ENCODE results near the gene PARD6G. TPM values are rescaled to one million over a fixed set of nuclear protein-coding genes. Genes with fewer than 3 reads are reported as not detected.
A peak's percentile ranks its signal among the peaks of the same experiment; 100 is the strongest.

PARD6G gene
- total and polyA plus RNA-seq, 9 of the 15 experiments (the other 6 are each of a cell fraction or from before 2014, with no cell fraction given): 0.03 to 1.2 (median 0.26) TPM

DNA sequence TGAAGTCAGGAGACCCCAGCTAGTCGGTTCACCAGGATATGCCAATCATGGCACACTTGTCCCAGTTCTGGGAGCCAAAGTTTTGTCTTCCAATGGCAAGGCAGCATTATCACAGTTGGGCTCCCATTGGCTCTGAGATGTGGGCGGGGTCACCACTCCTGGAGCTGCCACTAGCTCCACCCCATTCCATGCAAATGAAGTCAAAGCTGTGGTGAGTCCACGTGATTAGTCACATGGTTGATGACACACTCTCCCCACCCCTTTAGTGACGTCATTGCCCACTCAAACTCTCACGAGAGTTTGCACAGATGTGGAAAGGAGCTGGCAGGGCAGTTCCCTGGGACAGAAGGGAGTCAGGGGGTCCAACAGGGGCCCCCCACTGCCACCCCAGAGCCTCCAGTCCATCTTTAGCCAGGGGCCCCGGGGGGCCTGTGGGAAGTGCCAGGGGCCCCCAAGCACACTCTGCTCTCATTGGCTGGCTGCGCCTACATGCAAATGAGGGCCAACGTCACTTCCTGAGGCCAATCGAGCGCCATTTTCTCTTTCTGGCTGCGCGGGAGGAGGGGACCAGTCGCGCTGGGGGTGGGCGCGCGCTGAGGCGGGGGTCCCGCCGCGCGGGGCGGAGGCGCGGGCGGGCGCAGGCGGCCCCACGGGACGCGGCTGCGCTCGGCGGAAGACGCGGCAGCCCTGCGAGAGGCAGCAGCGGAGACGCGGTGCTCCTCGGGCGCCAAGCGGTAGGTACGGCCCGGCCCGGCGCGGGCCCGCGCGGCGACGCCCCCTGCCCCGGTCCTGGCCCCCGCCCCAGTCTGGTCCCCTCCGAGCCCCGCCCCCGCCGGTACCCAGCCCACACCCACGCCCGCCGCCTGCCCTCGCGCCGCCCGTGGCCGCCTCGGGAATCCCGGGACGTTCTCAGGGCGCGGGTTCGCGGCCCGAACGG, 138.3 kb downstream of the PARD6G start, which contains the start of gene ADNP2 (continued):
- TF ChIP-seq RAD21 (CRISPR knock-in tag; conservative IDR thresholded peaks at IDR 0.05 in 1 of 2, IDR thresholded peaks at IDR 0.05 in 1 of 2): no peak
- TF ChIP-seq, protein P1, sequence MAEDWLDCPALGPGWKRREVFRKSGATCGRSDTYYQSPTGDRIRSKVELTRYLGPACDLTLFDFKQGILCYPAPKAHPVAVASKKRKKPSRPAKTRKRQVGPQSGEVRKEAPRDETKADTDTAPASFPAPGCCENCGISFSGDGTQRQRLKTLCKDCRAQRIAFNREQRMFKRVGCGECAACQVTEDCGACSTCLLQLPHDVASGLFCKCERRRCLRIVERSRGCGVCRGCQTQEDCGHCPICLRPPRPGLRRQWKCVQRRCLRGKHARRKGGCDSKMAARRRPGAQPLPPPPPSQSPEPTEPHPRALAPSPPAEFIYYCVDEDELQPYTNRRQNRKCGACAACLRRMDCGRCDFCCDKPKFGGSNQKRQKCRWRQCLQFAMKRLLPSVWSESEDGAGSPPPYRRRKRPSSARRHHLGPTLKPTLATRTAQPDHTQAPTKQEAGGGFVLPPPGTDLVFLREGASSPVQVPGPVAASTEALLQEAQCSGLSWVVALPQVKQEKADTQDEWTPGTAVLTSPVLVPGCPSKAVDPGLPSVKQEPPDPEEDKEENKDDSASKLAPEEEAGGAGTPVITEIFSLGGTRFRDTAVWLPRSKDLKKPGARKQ (CRISPR knock-in tag; IDR thresholded peaks at IDR 0.05): no peak
- TF ChIP-seq ZSCAN29 (IDR thresholded peaks at IDR 0.05): no peak
- TF ChIP-seq, protein P2, sequence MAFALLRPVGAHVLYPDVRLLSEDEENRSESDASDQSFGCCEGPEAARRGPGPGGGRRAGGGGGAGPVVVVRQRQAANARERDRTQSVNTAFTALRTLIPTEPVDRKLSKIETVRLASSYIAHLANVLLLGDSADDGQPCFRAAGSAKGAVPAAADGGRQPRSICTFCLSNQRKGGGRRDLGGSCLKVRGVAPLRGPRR (CRISPR knock-in tag; IDR thresholded peaks at IDR 0.05): no peak
- TF ChIP-seq XRCC3 (IDR thresholded peaks at IDR 0.05): no peak
- no peak for TF ChIP-seq PYGO2 (tag; IDR thresholded peaks at IDR 0.05)
- no peak for TF ChIP-seq HSF4 (CRISPR knock-in tag; IDR thresholded peaks at IDR 0.05; ENCODE audit: borderline replicate concordance)
- no peak for TF ChIP-seq SIRT6 (IDR thresholded peaks at IDR 0.05; ENCODE audit: low read depth, low read length)
- peak; percentile 58 for TF ChIP-seq SIN3B (IDR thresholded peaks at IDR 0.05; ENCODE audit: low read depth)
- no peak for TF ChIP-seq BCL6 (CRISPR knock-in tag; IDR thresholded peaks at IDR 0.05)
- no peak for TF ChIP-seq PHB (CRISPR knock-in tag; IDR thresholded peaks at IDR 0.05)
- TF ChIP-seq CAMTA2 (CRISPR knock-in tag; conservative IDR thresholded peaks at IDR 0.05): no peak
- no peak for TF ChIP-seq ZNF217 (CRISPR knock-in tag; IDR thresholded peaks at IDR 0.05)
- TF ChIP-seq XRCC5 (IDR thresholded peaks at IDR 0.05; ENCODE audit: low read depth, low read length): no peak
- TF ChIP-seq STAT5B (CRISPR knock-in tag; IDR thresholded peaks at IDR 0.05): no peak
- no peak for TF ChIP-seq HDAC8 (tag; IDR thresholded peaks at IDR 0.05)
- TF ChIP-seq, protein P3, sequence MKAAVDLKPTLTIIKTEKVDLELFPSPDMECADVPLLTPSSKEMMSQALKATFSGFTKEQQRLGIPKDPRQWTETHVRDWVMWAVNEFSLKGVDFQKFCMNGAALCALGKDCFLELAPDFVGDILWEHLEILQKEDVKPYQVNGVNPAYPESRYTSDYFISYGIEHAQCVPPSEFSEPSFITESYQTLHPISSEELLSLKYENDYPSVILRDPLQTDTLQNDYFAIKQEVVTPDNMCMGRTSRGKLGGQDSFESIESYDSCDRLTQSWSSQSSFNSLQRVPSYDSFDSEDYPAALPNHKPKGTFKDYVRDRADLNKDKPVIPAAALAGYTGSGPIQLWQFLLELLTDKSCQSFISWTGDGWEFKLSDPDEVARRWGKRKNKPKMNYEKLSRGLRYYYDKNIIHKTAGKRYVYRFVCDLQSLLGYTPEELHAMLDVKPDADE (conservative IDR thresholded peaks at IDR 0.05; ENCODE audit: control insufficient read depth, low read depth, low read length): no peak
- TF ChIP-seq, protein P4, sequence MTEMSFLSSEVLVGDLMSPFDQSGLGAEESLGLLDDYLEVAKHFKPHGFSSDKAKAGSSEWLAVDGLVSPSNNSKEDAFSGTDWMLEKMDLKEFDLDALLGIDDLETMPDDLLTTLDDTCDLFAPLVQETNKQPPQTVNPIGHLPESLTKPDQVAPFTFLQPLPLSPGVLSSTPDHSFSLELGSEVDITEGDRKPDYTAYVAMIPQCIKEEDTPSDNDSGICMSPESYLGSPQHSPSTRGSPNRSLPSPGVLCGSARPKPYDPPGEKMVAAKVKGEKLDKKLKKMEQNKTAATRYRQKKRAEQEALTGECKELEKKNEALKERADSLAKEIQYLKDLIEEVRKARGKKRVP (CRISPR knock-in tag; IDR thresholded peaks at IDR 0.05): no peak
- no peak for TF ChIP-seq WHSC1 (IDR thresholded peaks at IDR 0.05; ENCODE audit: low read length)
- TF ChIP-seq ZNF184 (CRISPR knock-in tag; IDR thresholded peaks at IDR 0.05): no peak
- TF ChIP-seq, protein P5, sequence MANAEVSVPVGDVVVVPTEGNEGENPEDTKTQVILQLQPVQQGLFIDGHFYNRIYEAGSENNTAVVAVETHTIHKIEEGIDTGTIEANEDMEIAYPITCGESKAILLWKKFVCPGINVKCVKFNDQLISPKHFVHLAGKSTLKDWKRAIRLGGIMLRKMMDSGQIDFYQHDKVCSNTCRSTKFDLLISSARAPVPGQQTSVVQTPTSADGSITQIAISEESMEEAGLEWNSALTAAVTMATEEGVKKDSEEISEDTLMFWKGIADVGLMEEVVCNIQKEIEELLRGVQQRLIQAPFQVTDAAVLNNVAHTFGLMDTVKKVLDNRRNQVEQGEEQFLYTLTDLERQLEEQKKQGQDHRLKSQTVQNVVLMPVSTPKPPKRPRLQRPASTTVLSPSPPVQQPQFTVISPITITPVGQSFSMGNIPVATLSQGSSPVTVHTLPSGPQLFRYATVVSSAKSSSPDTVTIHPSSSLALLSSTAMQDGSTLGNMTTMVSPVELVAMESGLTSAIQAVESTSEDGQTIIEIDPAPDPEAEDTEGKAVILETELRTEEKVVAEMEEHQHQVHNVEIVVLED (CRISPR knock-in tag; IDR thresholded peaks at IDR 0.05): no peak
- TF ChIP-seq MAFG (tag; conservative IDR thresholded peaks at IDR 0.05): no peak
- TF ChIP-seq NFYB (IDR thresholded peaks at IDR 0.05; ENCODE audit: extremely low read depth, insufficient read length): peak; percentile 77
- no peak for TF ChIP-seq PHF20 (IDR thresholded peaks at IDR 0.05; ENCODE audit: partially characterized antibody)
